Effector CD8-positive, alpha-beta T cell (primary cell): ENCODE measurements around the gene CLEC2B.

Experiments used
- DNase-seq: peaks from one replicate; lab custom pipeline; 2025; lab: John Stamatoyannopoulos, UW

CLEC2B gene

DNA sequence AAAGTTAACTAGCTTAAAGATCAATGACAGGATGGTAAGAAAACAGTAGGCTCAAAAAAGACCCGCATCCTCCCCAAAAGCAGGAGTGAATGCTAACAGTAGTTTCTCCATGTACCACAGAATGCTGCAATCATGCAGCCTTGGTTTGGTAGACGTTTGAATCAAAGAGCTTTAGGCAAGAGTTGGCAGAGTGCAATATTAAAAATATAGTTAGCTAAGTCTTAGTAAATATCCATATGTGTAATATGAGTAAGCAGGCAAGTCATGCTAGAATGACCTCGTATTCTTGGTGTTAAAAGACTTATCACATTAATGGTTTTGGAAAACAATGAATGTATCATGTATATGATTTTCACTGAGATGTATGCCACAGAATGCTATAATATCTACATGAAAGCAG, 60.6 kb downstream of the CLEC2B start:
- no peak for DNase-seq

GRCh38 chr12:9806714-9807113, 62.4 kb downstream of the CLEC2B start:
- no peak for DNase-seq

DNA sequence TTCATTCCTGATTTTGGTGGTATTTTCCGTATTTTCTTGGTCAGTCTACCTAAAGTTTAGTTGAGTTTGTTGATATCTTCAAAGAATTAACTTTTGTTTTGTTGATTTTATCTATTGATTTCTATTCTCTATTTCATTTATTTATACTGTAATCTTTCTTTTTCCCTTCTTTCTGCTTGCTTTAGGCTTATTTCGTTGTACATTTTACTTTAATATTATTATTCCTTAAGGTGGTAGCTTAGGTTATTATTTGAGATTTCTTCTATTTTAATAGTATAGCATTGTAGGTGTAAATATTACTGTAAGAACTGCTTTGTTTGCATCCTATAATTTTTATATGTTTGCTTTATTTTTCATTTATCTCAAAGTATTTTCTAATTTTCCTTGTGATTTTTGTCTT, 63.3 kb downstream of the CLEC2B start:
- DNase-seq = no peak
